GM12878 (cell line): ENCODE measurements around the gene MYRFL. TPM values are rescaled to one million over a fixed set of nuclear protein-coding genes. Genes with fewer than 3 reads are reported as not detected.

Source experiments
- E4F1 ChIP-seq: fragments of 450-650 bp; IDR thresholded peaks from 2 replicates; pipeline ENCODE4 v1.6.1; 2018; ENCODE audit warnings: borderline replicate concordance, mild to moderate bottlenecking; ENCODE audit not compliant: partially characterized antibody
- FOXK2 ChIP-seq: fragments of 450-650 bp; IDR thresholded peaks from 2 replicates; pipeline ENCODE4 v1.6.1; 2017; ENCODE audit warnings: mild to moderate bottlenecking, moderate library complexity
- HCFC1 ChIP-seq: fragments of 150-350 bp; IDR thresholded peaks from 2 replicates; pipeline ENCODE4 v1.6.1; 2014; ENCODE audit warnings: low read length
- PBX3 ChIP-seq: IDR thresholded peaks from 2 replicates; pipeline ENCODE4 v1.6.1; 2011; ENCODE audit warnings: mild to moderate bottlenecking, low read depth, low read length, moderate library complexity; ENCODE audit not compliant: insufficient replicate concordance
- ZBTB11 ChIP-seq: fragments of 450-650 bp; formaldehyde crosslinking; IDR thresholded peaks from 2 replicates; pipeline ENCODE4 v1.5.0; 2022; ENCODE audit warnings: mild to moderate bottlenecking, missing genetic modification characterization
- polyA plus RNA-seq, 11 experiments: library from polyadenylated mRNA; depleted of rRNA in 4 of 11; unstranded in 6 of 11; stranded (reverse) in 5 of 11; fragments of >200 nt; fragmentation: Nextera tagmentation in 4 of 11; fragmentation: Illumina TruSeq in 1 of 11; extraction: Ambion mirVana in 4 of 11; extraction: Trizol in 1 of 11; gene quantifications; 1 replicate in 1 of 11; 2 replicates in 10 of 11; pipeline versions ENCODE4 v1.2.1 to v1.2.3, GENCODE V29; 2011 to 2016; ENCODE audit warnings: inconsistent platforms in 2 of 11, missing spikeins in 2 of 11, low read depth in 1 of 11
- total RNA-seq, 4 experiments: library from RNA; depleted of rRNA in 3 of 4; stranded (reverse); fragments of >200 nt in 3 of 4; fragmentation: Illumina TruSeq in 1 of 4; extraction: Trizol in 1 of 4; gene quantifications; 2 replicates each; pipeline versions ENCODE4 v1.2.1 to v1.2.3, GENCODE V29; 2013 to 2021

Gene MYRFL
- total and polyA plus RNA-seq, 10 of the 15 experiments (the other 5 are each of a cell fraction or from before 2014, with no cell fraction given), result 0.24 to 1.8 (median 0.64) TPM

- TF ChIP-seq HCFC1 (no peak), ZBTB11 (CRISPR knock-in tag) (no peak), E4F1 (no peak), FOXK2 (no peak), PBX3 (no peak)
These were observed 2.7 kb upstream of the MYRFL start (continued) for GRCh38 chr12:69822201-69822860.
